HFF-Myc (cell line): ENCODE results near the gene ALG12.

Experiments
- DNase-seq: peaks from one replicate; pipeline ENCODE4 v3.0.0-alpha.2; 2011; ENCODE audit warnings: low read depth; ENCODE audit errors: extremely low read depth
- H3K4me3 ChIP-seq: replicated peaks from 2 replicates; pipeline ENCODE4 v1.5.1; 2011; ENCODE audit warnings: low read depth, mild to moderate bottlenecking, control low read depth, low read length
- TF ChIP-seq, protein P1 (sequence below): IDR thresholded peaks from 2 replicates; pipeline ENCODE4 v1.5.1; 2012; ENCODE audit warnings: mild to moderate bottlenecking, low read depth, low read length, control low read depth; ENCODE audit errors: missing control alignments

The ALG12 gene

DNA sequence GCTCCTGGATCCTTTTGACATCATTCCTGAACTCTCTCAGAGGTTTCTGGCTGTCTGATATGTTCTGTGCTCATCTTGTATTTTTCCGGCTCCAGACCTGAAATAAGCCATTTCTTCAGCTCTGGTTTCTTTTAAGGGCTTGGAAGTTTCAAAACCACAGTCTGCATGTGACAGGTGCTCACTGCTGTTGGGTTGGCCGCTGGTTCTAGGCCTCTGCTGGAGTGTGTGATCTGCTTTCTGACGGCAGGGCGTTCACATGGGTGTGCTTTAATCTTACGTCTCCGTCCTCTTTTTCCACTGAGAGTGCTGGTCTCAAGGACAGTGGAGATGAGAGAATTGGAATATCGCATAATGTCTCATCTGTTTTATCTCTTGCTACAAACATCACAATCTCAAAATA is 54.3 kb downstream of the ALG12 start:
- TF ChIP-seq, protein P1, sequence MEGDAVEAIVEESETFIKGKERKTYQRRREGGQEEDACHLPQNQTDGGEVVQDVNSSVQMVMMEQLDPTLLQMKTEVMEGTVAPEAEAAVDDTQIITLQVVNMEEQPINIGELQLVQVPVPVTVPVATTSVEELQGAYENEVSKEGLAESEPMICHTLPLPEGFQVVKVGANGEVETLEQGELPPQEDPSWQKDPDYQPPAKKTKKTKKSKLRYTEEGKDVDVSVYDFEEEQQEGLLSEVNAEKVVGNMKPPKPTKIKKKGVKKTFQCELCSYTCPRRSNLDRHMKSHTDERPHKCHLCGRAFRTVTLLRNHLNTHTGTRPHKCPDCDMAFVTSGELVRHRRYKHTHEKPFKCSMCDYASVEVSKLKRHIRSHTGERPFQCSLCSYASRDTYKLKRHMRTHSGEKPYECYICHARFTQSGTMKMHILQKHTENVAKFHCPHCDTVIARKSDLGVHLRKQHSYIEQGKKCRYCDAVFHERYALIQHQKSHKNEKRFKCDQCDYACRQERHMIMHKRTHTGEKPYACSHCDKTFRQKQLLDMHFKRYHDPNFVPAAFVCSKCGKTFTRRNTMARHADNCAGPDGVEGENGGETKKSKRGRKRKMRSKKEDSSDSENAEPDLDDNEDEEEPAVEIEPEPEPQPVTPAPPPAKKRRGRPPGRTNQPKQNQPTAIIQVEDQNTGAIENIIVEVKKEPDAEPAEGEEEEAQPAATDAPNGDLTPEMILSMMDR, result no peak
- no peak for DNase-seq
- H3K4me3 ChIP-seq, result no peak overlapping the region

- no peak for DNase-seq
- TF ChIP-seq, protein P1, result no peak
- H3K4me3 ChIP-seq, result no peak overlapping the region
Measured at GRCh38 chr22:49862496-49862776, 55.8 kb downstream of the ALG12 start.

- DNase-seq, result no peak
- TF ChIP-seq, protein P1, result no peak
- H3K4me3 ChIP-seq, result no peak overlapping the region
Measured at GRCh38 chr22:49861642-49862495, 56.4 kb downstream of the ALG12 start.

- TF ChIP-seq, protein P1, result no peak
- H3K4me3 ChIP-seq, result no peak overlapping the region
- DNase-seq, result no peak
Measured at GRCh38 chr22:49858827-49859226, 59.4 kb downstream of the ALG12 start.

DNA sequence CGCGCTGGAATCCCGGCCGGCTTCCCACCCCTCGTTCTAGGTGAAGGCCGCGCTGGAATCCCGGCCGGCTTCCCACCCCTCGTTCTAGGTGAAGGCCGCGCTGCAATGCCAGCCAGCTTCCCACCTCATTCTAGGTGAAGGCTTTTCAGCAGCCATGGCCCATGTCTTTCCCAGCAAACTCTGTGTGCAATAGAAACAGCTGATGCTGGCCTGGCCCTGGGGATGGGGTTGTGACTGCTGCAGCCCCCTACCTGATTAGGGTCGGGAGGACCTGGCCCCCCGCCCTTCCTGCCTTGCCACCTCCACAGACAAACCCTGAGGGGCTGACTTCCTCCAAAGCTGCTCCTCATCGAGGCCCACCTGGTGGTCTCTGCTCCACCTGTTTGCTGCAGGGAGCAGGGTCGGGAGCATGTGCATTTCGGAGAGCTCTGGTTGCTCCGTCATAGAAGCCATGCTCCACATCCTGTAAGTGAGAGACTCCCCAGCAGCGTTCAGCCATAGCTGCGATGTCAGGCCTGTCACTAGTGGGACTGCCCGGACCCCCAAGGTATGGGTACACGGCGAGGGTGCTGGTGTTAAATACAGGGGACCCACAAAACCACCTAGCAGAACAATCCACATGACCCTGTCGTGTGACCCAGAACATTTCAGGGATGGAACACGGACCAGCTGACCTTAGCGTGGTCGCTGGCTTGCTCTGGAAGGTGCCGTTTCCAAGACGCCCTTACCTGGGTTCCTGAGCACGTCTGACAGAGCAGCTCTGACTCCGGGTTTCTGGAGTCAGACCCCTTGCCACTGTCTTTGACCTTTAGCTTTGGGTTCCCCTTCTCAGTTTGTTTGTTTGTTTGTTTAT is 61.2 kb downstream of the ALG12 start:
- TF ChIP-seq, protein P1, result no peak
- no peak overlapping the region for H3K4me3 ChIP-seq
- no peak for DNase-seq

- no peak for DNase-seq
- TF ChIP-seq, protein P1, result no peak
- peak overlapping the region; percentile 95 for H3K4me3 ChIP-seq
Measured at GRCh38 chr22:49856343-49856742, 61.9 kb downstream of the ALG12 start.
